Brain microvascular endothelial cell (primary cell): ENCODE data around the gene GABRE.

Experiments used
- DNase-seq: peaks from one replicate; pipeline ENCODE4 v3.0.0-alpha.2; 2020
- H3K27ac ChIP-seq: fragments of 250-450 bp; sonication (Bioruptor Pico); 2 replicates; pipeline ENCODE4 v1.5.1; 2020; ENCODE audit warnings: mild to moderate bottlenecking, moderate library complexity
- H3K27me3 ChIP-seq: fragments of 250-450 bp; sonication (Bioruptor Pico); replicated peaks from 2 replicates; pipeline ENCODE4 v1.5.1; 2020; ENCODE audit warnings: mild to moderate bottlenecking
- H3K36me3 ChIP-seq: fragments of 250-450 bp; sonication (Bioruptor Pico); replicated peaks from 2 replicates; pipeline ENCODE4 v1.5.1; 2020; ENCODE audit warnings: mild to moderate bottlenecking
- H3K4me3 ChIP-seq: 2 replicates; pipeline ENCODE4 v1.5.1; 2011; ENCODE audit warnings: low read depth, mild to moderate bottlenecking, control low read depth, low read length, moderate library complexity
- CTCF ChIP-seq: IDR thresholded peaks from 2 replicates; pipeline ENCODE4 v1.5.1; 2011; ENCODE audit warnings: low read depth, mild to moderate bottlenecking, moderate library complexity, low read length, control low read depth, inconsistent platforms; ENCODE audit errors: missing control alignments
- in situ Hi-C: cut with HindIII; loops from 2 replicates; pipeline ENCODE4 v1.10.0; 2017; ENCODE audit warnings: low sequenced_read_pairs, low pct_ligation_motif_present

The GABRE gene

GRCh38 chrX:151975736-151976275 lies 1.3 kb upstream of the GABRE start:
- no peak for TF ChIP-seq CTCF
- H3K4me3 ChIP-seq: no peak overlapping the region
- no peak for DNase-seq
- H3K27me3 ChIP-seq: no peaks in the 10 kb centered on the region
- H3K36me3 ChIP-seq: no peaks in the 10 kb centered on the region
- in situ Hi-C loops: no loop called here
- no peak overlapping the region for H3K27ac ChIP-seq

GRCh38 chrX:151975228-151975593 lies 735 bp upstream of the GABRE start:
- in situ Hi-C loops: no loop called here
- peak overlapping the region; percentile 69 for H3K4me3 ChIP-seq

GRCh38 chrX:151973851-151974335 lies 583 bp downstream of the GABRE start:
- H3K27ac ChIP-seq: peak overlapping the region; percentile 35
- no peak for TF ChIP-seq CTCF
- DNase-seq: no peak
- H3K36me3 ChIP-seq: peaks cover 13% of the 10 kb centered on the region
- peak overlapping the region; percentile 69 for H3K4me3 ChIP-seq
- in situ Hi-C loops: no loop called here
- no peaks in the 10 kb centered on the region for H3K27me3 ChIP-seq

More at GRCh38 chrX:151975228-151975593, 735 bp upstream of the GABRE start:
- DNase-seq: no peak
- Histone ChIP-seq H3K36me3 (no peaks in the 10 kb centered on the region), H3K27me3 (no peaks in the 10 kb centered on the region), H3K27ac (no peak overlapping the region)
- no peak for TF ChIP-seq CTCF

GRCh38 chrX:151973060-151973661 lies 1.3 kb downstream of the GABRE start:
- peak overlapping the region; percentile 69 for H3K4me3 ChIP-seq
- TF ChIP-seq CTCF: no peak
- no peak for DNase-seq
- in situ Hi-C loops: no loop called here
- peak overlapping the region; percentile 35 for H3K27ac ChIP-seq
- H3K27me3 ChIP-seq: no peaks in the 10 kb centered on the region
- H3K36me3 ChIP-seq: peaks cover 20% of the 10 kb centered on the region

GRCh38 chrX:151970661-151971060 lies 3.8 kb downstream of the GABRE start:
- peak; percentile 82 for DNase-seq
- in situ Hi-C loops: no loop called here
- H3K36me3 ChIP-seq: peaks cover 36% of the 10 kb centered on the region
- TF ChIP-seq CTCF: no peak
- H3K27ac ChIP-seq: peak overlapping the region; percentile 38
- peak overlapping the region; percentile 37 for H3K4me3 ChIP-seq
- no peaks in the 10 kb centered on the region for H3K27me3 ChIP-seq

GRCh38 chrX:151970027-151970426 lies 4.4 kb downstream of the GABRE start:
- TF ChIP-seq CTCF: no peak
- no peak for DNase-seq
- in situ Hi-C loops: no loop called here

More at GRCh38 chrX:151970027-151970426, 4.4 kb downstream of the GABRE start:
- Histone ChIP-seq H3K4me3 (no peak overlapping the region), H3K27ac (peak overlapping the region; percentile 38), H3K36me3 (peaks cover 36% of the 10 kb centered on the region), H3K27me3 (no peaks in the 10 kb centered on the region)
